K562 (cell line): ENCODE measurements around the gene ZNRF2. TPM values are rescaled to one million over a fixed set of nuclear protein-coding genes. Genes with fewer than 3 reads are reported as not detected.

Source experiments
- ATAC-seq: fragments of 200-7000 bp; cut with Tn5 transposase; 3 replicates; pipeline ENCODE4 v1.9.1; 2020; ENCODE audit warnings: moderate library complexity
- BruUV-seq: library from RNA; stranded (reverse); fragments of 400-500 nt; replicated peaks from 2 replicates; lab custom pipeline; 2021; lab: Mats Ljungman, UMichigan
- CTCF ChIA-PET: fragments of 300-600 bp; formaldehyde crosslinking; extraction: SDS; loops from one replicate; lab custom pipeline; 2021; ENCODE audit warnings: low intra/inter-chr PET ratio; lab: Yijun Ruan, JAX
- POLR2A ChIA-PET: fragments of 300-600, 350-650 bp; sonication (Branson Sonifier 250); formaldehyde crosslinking; extraction: SDS; loops from one replicate; lab custom pipeline; 2021; ENCODE audit warnings: antibody characterized with exemption, inconsistent platforms; lab: Yijun Ruan, JAX
- DNase-seq, 4 experiments: peaks; one replicate each; pipeline versions ENCODE4 v3.0.0 to v3.0.0-alpha.2; 2011 to 2018; ENCODE audit warnings: low spot score in 3 of 4, mixed read lengths in 3 of 4; ENCODE audit errors: extremely low read depth in 1 of 4
- FAIRE-seq: peaks from 2 replicates; lab custom pipeline; 2011; peaks lifted over from hg19 to GRCh38; lab: Jason Lieb, UNC
- H2AFZ ChIP-seq: 2 replicates; pipeline ENCODE4 v1.6.0; 2011; ENCODE audit warnings: low read depth, low read length, control low read depth, inconsistent platforms
- H3K27ac ChIP-seq: fragments of 200-600 bp; 3 replicates; pipeline ENCODE4 v1.8.0; 2011; ENCODE audit warnings: low read depth, mild to moderate bottlenecking, control low read depth, inconsistent platforms, low read length, moderate library complexity, mixed read lengths; ENCODE audit errors: extremely low read depth
- H3K27me3 ChIP-seq, 2 experiments: fragments of 300-600 bp in 1 of 2; 2 replicates in 1 of 2; 3 replicates in 1 of 2; pipeline versions ENCODE4 v1.6.0 to v1.8.0; 2011; ENCODE audit warnings: inconsistent platforms in 2 of 2, low read length in 2 of 2, mild to moderate bottlenecking in 1 of 2, mixed read lengths in 1 of 2, moderate library complexity in 1 of 2; ENCODE audit not compliant: control insufficient read depth in 2 of 2, insufficient read depth in 2 of 2
- H3K36me3 ChIP-seq: fragments of 300-600 bp; 3 replicates; pipeline ENCODE4 v1.8.0; 2011; ENCODE audit warnings: mild to moderate bottlenecking, low read length, inconsistent platforms; ENCODE audit not compliant: control insufficient read depth, insufficient read depth
- H3K4me1 ChIP-seq, 2 experiments: fragments of 200-600 bp in 1 of 2; replicated peaks in 1 of 2; 2 replicates in 1 of 2; 3 replicates in 1 of 2; pipeline versions ENCODE4 v1.5.1 to v1.8.0; 2011; ENCODE audit warnings: inconsistent platforms in 2 of 2, low read length in 2 of 2, mild to moderate bottlenecking in 1 of 2, mixed read lengths in 1 of 2, moderate library complexity in 1 of 2; ENCODE audit not compliant: control insufficient read depth in 2 of 2, insufficient read depth in 2 of 2
- H3K4me2 ChIP-seq: 2 replicates; pipeline ENCODE4 v1.6.1; 2011; ENCODE audit warnings: low read length, control low read depth, inconsistent platforms, mixed read lengths; ENCODE audit not compliant: insufficient read depth
- H3K4me3 ChIP-seq: fragments of 200-600 bp; sonication (generic), shearing (Covaris generic); 2 replicates; pipeline ENCODE4 v1.5.1; 2016; ENCODE audit warnings: control low read depth, inconsistent platforms
- H3K79me2 ChIP-seq: fragments of 200-600 bp; 3 replicates; pipeline ENCODE4 v1.8.0; 2011; ENCODE audit warnings: low read length, inconsistent platforms; ENCODE audit not compliant: control insufficient read depth, insufficient read depth
- H3K9ac ChIP-seq, 2 experiments: 2 replicates each; pipeline versions ENCODE4 v1.6.0 to v1.6.1; 2011; ENCODE audit warnings: low read depth in 2 of 2, low read length in 2 of 2, control low read depth in 1 of 2, inconsistent platforms in 1 of 2, mild to moderate bottlenecking in 1 of 2, mixed read lengths in 1 of 2; ENCODE audit not compliant: insufficient read depth in 1 of 2
- H3K9me1 ChIP-seq: one replicate; pipeline ENCODE4 v1.6.0; 2011; ENCODE audit warnings: inconsistent platforms, mild to moderate bottlenecking, low read length, moderate library complexity; ENCODE audit not compliant: control insufficient read depth, insufficient read depth
- H3K9me3 ChIP-seq: replicated peaks from 2 replicates; pipeline ENCODE4 v1.5.1; 2011; ENCODE audit warnings: low read depth, low read length, inconsistent platforms; ENCODE audit not compliant: control insufficient read depth, insufficient read depth
- H4K20me1 ChIP-seq: replicated peaks from 2 replicates; pipeline ENCODE4 v1.6.1; 2011; ENCODE audit warnings: low read length, inconsistent platforms, mixed read lengths; ENCODE audit not compliant: control insufficient read depth, insufficient read depth
- BCOR ChIP-seq: fragments of 450-650 bp; IDR thresholded peaks from 2 replicates; pipeline ENCODE4 v1.6.1; 2016
- BRF2 ChIP-seq: IDR thresholded peaks from 3 replicates; pipeline ENCODE4 v1.6.1; 2011; ENCODE audit warnings: borderline replicate concordance, mild to moderate bottlenecking; ENCODE audit not compliant: insufficient read length, insufficient read depth
- CGGBP1 ChIP-seq: fragments of 250-450 bp; sonication (Bioruptor Pico); IDR thresholded peaks from 2 replicates; pipeline ENCODE4 v1.9.0; 2021; ENCODE audit warnings: mild to moderate bottlenecking
- CTCF ChIP-seq, 3 experiments: IDR thresholded peaks in 2 of 3; conservative IDR thresholded peaks in 1 of 3; 2 replicates each; pipeline ENCODE4 v1.5.1; 2011 to 2012; ENCODE audit warnings: low read length in 3 of 3, mild to moderate bottlenecking in 3 of 3, control low read depth in 2 of 3, improper control_type of control experiment in 1 of 3, inconsistent platforms in 1 of 3, low read depth in 1 of 3, mixed read lengths in 1 of 3, moderate library complexity in 1 of 3; ENCODE audit not compliant: insufficient read depth in 2 of 3
- DEAF1 ChIP-seq: fragments of 450-650 bp; formaldehyde crosslinking; IDR thresholded peaks from 2 replicates; pipeline ENCODE4 v1.4.0; 2020; ENCODE audit warnings: mild to moderate bottlenecking, moderate library complexity
- ETV1 ChIP-seq: fragments of 450-650 bp; conservative IDR thresholded peaks from 2 replicates; pipeline ENCODE4 v1.6.1; 2016; ENCODE audit warnings: missing genetic modification characterization, control low read depth, low read depth, missing compliant biosample characterization
- GATA2 ChIP-seq: sonication (generic); formaldehyde crosslinking; IDR thresholded peaks from 2 replicates; pipeline ENCODE4 v1.4.0; 2020; ENCODE audit warnings: mild to moderate bottlenecking, missing genetic modification reagents
- KLF6 ChIP-seq: fragments of 250-450 bp; sonication (Bioruptor Pico); IDR thresholded peaks from 2 replicates; pipeline ENCODE4 v1.4.0; 2020; ENCODE audit warnings: mild to moderate bottlenecking, moderate library complexity, borderline replicate concordance
- MEF2A ChIP-seq: IDR thresholded peaks from 2 replicates; pipeline ENCODE4 v1.6.1; 2011; ENCODE audit warnings: low read depth, mild to moderate bottlenecking, low read length, moderate library complexity; ENCODE audit not compliant: control insufficient read depth
- MYBL2 ChIP-seq, 2 experiments: fragments of 450-650 bp in 1 of 2; sonication (generic) in 1 of 2; formaldehyde crosslinking in 1 of 2; IDR thresholded peaks; 2 replicates each; pipeline versions ENCODE4 v1.6.1 to v1.8.1; 2017 to 2022; ENCODE audit warnings: borderline replicate concordance in 1 of 2, inconsistent platforms in 1 of 2, low read depth in 1 of 2, mild to moderate bottlenecking in 1 of 2, missing genetic modification reagents in 1 of 2, moderate library complexity in 1 of 2
- NELFE ChIP-seq: IDR thresholded peaks from 2 replicates; pipeline ENCODE4 v1.6.1; 2011; ENCODE audit warnings: mild to moderate bottlenecking; ENCODE audit not compliant: insufficient read depth, insufficient read length
- NFE2 ChIP-seq: IDR thresholded peaks from 2 replicates; pipeline ENCODE4 v1.6.1; 2014; ENCODE audit warnings: antibody characterized with exemption, low read depth
- PCBP2 ChIP-seq: fragments of 200-400 bp; formaldehyde crosslinking; IDR thresholded peaks from 2 replicates; pipeline ENCODE4 v1.6.1; 2018; ENCODE audit warnings: low read length, low read depth, mild to moderate bottlenecking, moderate library complexity; ENCODE audit not compliant: poor library complexity, severe bottlenecking
- WGBS: fragments of 100-300 bp; shearing (Covaris generic); methylation state at CpG from one replicate; pipeline ENCODE4 v1.1.6; 2016; ENCODE audit warnings: low coverage, mixed read lengths; ENCODE audit not compliant: insufficient coverage; ENCODE audit errors: missing lambda C conversion rate; 5-methylcytosine and 5-hydroxymethylcytosine counted together
- in situ Hi-C: fragments of 300-500 bp; cut with MboI; formaldehyde crosslinking; loops from 4 replicates; pipeline ENCODE4 v1.15.0; 2018; ENCODE audit warnings: inconsistent platforms, mixed read lengths
- intact Hi-C: fragments of 100-400 bp; cut with micrococcal nuclease; formaldehyde crosslinking; loops from 2 replicates; pipeline ENCODE4 v1.14.2; 2022
- polyA plus RNA-seq, 8 experiments: library from polyadenylated mRNA; depleted of rRNA in 4 of 8; stranded (reverse) in 5 of 8; unstranded in 3 of 8; fragments of >200 nt; fragmentation: Nextera tagmentation in 2 of 8; fragmentation: Illumina TruSeq in 1 of 8; extraction: Ambion mirVana in 2 of 8; extraction: Trizol in 1 of 8; gene quantifications; 2 replicates each; pipeline versions ENCODE4 v1.2.1 to v1.2.3, GENCODE V29; 2011 to 2014; ENCODE audit warnings: inconsistent platforms in 1 of 8, missing spikeins in 1 of 8
- total RNA-seq, 7 experiments: library from RNA; depleted of rRNA in 6 of 7; stranded (reverse); fragments of >200 nt in 6 of 7; fragmentation: Illumina TruSeq in 2 of 7; extraction: Trizol in 2 of 7; gene quantifications; 2 replicates each; pipeline versions ENCODE4 v1.2.1 to v1.2.3, GENCODE V29; 2011 to 2021; ENCODE audit warnings: low replicate concordance in 1 of 7

The ZNRF2 gene
- total and polyA plus RNA-seq, 9 of the 15 experiments (the other 6 are each of a cell fraction or from before 2014, with no cell fraction given): 1.1 to 13.9 (median 5.5) TPM

GRCh38 chr7:30347226-30348082 lies 63.1 kb downstream of the ZNRF2 start:
- Histone ChIP-seq H3K9me3 (no peaks in the 10 kb centered on the region), H3K4me3 (no peak overlapping the region), H3K4me2 (no peak overlapping the region), H3K4me1 (peaks cover 0 to 43% of the 10 kb centered on the region in 2 experiments; a peak in 3 of 5 replicates), H3K79me2 (peaks cover 87% of the 10 kb centered on the region), H3K27me3 (no peaks in the 10 kb centered on the region), H3K9me1 (no peaks in the 10 kb centered on the region), H3K9ac (peak overlapping the region in 1 of 2 experiments; percentile 34; a peak in 2 of 4 replicates), H3K36me3 (no peaks in the 10 kb centered on the region), H4K20me1 (no peaks in the 10 kb centered on the region), H3K27ac (peak overlapping the region; percentile 80; the same call in 2 of the 3 replicates), H2AFZ (peak overlapping the region; percentile 27)
- DNase-seq (no peak), FAIRE-seq (no peak), ATAC-seq (peak; percentile 26; the same call in 2 of the 3 replicates)
- no TSS peak for BruUV-seq
- POLR2A ChIA-PET: interaction anchor here (0.7 to 1.4 kb wide), 2 partner anchors 20 to 24 kb away, joined by 3 read pairs; no protein-coding TSS in a partner anchor
- WGBS: 31% methylated on average over 2 of the region's 2 CpGs
- CTCF ChIA-PET: no interaction called here
- intact Hi-C loops: loop anchor here (2.0 kb wide), 1 partner anchor 63 kb away; the partner anchor contains the start of gene ZNRF2
- in situ Hi-C loops: no loop called here
- TF ChIP-seq DEAF1 (CRISPR knock-in tag) (no peak), GATA2 (CRISPR knock-in tag) (no peak), KLF6 (no peak), CGGBP1 (CRISPR knock-in tag) (no peak), ETV1 (tag) (0 out of 2 replicates have a peak, but pooled peaks have one; percentile 17), MEF2A (no peak), BRF2 (no peak), BCOR (no peak), MYBL2 (IDR thresholded peaks at IDR 0.05; ENCODE audit: low read depth) (no peak), MYBL2 (CRISPR knock-in tag; IDR thresholded peaks at IDR 0.05; ENCODE audit: borderline replicate concordance) (no peak), PCBP2 (no peak), NELFE (no peak), CTCF (IDR thresholded peaks at IDR 0.05 in 2 of 3, conservative IDR thresholded peaks at IDR 0.05 in 1 of 3; ENCODE audit: insufficient read depth in 2 of 3, low read depth in 1 of 3, low read length in 3 of 3) (no peak), NFE2 (no peak)
